Neutrophil (primary cell): ENCODE measurements around the gene STUB1.

ENCODE experiments used
- H3K27ac ChIP-seq: fragments of 200-600 bp; sonication (generic); 2 replicates; pipeline ENCODE4 v1.5.1; 2016; ENCODE audit warnings: mild to moderate bottlenecking, moderate library complexity
- H3K27me3 ChIP-seq: fragments of 200-600 bp; sonication (generic); 2 replicates; pipeline ENCODE4 v1.6.0; 2016; ENCODE audit warnings: mild to moderate bottlenecking
- H3K36me3 ChIP-seq: fragments of 200-600 bp; sonication (generic); 2 replicates; pipeline ENCODE4 v1.5.1; 2017
- H3K4me1 ChIP-seq, 2 experiments: fragments of 200-600 bp in 1 of 2; sonication (generic) in 1 of 2; 1 replicate in 1 of 2; 2 replicates in 1 of 2; pipeline versions ENCODE4 v1.5.1 to v1.6.1; 2013 to 2016; ENCODE audit warnings: low read depth in 1 of 2, low read length in 1 of 2, mild to moderate bottlenecking in 1 of 2, moderate library complexity in 1 of 2; ENCODE audit not compliant: control insufficient read depth in 1 of 2, insufficient read depth in 1 of 2
- H3K4me3 ChIP-seq, 2 experiments: fragments of 200-600 bp in 1 of 2; sonication (generic) in 1 of 2; 1 replicate in 1 of 2; 2 replicates in 1 of 2; pipeline ENCODE4 v1.5.1; 2013 to 2016; ENCODE audit warnings: low read depth in 1 of 2, low read length in 1 of 2, mild to moderate bottlenecking in 1 of 2, moderate library complexity in 1 of 2
- H3K9me3 ChIP-seq: fragments of 200-600 bp; sonication (generic); 2 replicates; pipeline ENCODE4 v1.5.1; 2016
- TF ChIP-seq, protein P1 (sequence below): fragments of 200-600 bp; sonication (generic); IDR thresholded peaks from 2 replicates; pipeline ENCODE4 v1.5.1; 2016; ENCODE audit warnings: antibody characterized with exemption

The STUB1 gene

DNA sequence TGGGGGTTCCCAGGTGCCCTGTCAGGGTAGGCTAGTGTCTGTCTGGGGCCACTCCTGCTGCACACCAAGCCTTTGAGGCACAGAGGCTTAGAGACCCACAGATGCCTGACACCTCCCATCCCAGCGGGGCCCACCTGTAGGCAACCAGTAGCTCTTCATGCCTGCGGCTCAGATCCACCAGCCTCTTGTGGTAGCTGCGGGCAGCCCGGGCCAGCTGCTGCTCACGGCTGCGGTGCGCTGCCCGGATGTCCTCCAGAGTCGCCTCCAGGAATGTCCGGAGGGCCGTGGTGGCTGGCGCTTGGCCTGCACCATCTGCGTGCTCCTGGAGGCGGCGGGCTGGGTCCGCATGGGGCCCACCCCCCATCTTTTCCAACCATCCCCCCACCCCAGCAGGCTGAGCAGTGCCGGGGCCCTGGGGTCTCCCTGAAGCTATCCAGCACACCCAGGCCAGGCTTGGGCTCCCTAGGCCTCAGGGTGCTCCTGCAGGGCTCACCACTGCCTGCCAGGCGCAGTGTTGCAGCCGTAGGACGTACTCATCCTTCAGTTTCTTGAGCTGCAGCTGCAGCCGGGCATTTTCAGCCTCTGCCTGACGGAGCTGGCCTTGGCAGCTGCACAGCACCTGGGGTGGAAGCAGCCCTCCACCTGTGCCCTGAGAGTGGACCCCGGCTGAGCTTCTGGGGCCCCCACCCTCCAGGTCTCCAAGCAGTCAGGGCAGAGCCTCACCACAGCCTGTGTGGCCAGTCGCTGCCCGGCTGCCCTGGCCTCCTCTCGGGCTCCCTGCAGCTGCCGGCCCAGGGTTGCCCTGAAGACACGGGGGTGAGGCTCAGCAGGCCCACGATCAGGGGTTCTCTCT, 44.2 kb downstream of the STUB1 start:
- H3K4me3 ChIP-seq, result no peak overlapping the region
- peaks cover 27 to 48% of the 10 kb centered on the region in 2 experiments for H3K4me1 ChIP-seq
- no peak overlapping the region for H3K27ac ChIP-seq
- TF ChIP-seq, protein P1, sequence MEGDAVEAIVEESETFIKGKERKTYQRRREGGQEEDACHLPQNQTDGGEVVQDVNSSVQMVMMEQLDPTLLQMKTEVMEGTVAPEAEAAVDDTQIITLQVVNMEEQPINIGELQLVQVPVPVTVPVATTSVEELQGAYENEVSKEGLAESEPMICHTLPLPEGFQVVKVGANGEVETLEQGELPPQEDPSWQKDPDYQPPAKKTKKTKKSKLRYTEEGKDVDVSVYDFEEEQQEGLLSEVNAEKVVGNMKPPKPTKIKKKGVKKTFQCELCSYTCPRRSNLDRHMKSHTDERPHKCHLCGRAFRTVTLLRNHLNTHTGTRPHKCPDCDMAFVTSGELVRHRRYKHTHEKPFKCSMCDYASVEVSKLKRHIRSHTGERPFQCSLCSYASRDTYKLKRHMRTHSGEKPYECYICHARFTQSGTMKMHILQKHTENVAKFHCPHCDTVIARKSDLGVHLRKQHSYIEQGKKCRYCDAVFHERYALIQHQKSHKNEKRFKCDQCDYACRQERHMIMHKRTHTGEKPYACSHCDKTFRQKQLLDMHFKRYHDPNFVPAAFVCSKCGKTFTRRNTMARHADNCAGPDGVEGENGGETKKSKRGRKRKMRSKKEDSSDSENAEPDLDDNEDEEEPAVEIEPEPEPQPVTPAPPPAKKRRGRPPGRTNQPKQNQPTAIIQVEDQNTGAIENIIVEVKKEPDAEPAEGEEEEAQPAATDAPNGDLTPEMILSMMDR, result no peak
- H3K9me3 ChIP-seq, result no peaks in the 10 kb centered on the region
- no peaks in the 10 kb centered on the region for H3K36me3 ChIP-seq
- peaks cover 68% of the 10 kb centered on the region for H3K27me3 ChIP-seq

DNA sequence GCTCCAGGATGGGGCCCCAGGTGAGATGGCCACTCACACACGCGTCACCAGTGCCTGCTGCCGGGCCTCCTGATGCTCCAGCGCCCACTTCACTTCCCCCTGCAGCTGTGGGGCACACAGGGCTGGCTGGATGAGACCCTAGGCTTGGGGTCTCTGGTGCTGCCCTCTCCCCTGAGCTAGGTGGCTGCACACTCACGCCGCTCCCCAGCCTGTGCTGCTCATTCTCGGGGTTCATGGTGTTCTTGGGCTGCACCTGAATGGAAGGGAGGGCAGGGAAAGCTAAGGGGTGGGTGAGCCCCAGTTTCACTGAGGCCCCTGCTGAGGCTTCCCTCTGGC, 44.8 kb downstream of the STUB1 start:
- Histone ChIP-seq H3K4me3 (no peak overlapping the region), H3K4me1 (peaks cover 25 to 46% of the 10 kb centered on the region in 2 experiments), H3K9me3 (no peaks in the 10 kb centered on the region), H3K36me3 (peaks cover 1% of the 10 kb centered on the region), H3K27me3 (peaks cover 67% of the 10 kb centered on the region), H3K27ac (no peak overlapping the region)
- TF ChIP-seq, protein P1, result no peak

DNA sequence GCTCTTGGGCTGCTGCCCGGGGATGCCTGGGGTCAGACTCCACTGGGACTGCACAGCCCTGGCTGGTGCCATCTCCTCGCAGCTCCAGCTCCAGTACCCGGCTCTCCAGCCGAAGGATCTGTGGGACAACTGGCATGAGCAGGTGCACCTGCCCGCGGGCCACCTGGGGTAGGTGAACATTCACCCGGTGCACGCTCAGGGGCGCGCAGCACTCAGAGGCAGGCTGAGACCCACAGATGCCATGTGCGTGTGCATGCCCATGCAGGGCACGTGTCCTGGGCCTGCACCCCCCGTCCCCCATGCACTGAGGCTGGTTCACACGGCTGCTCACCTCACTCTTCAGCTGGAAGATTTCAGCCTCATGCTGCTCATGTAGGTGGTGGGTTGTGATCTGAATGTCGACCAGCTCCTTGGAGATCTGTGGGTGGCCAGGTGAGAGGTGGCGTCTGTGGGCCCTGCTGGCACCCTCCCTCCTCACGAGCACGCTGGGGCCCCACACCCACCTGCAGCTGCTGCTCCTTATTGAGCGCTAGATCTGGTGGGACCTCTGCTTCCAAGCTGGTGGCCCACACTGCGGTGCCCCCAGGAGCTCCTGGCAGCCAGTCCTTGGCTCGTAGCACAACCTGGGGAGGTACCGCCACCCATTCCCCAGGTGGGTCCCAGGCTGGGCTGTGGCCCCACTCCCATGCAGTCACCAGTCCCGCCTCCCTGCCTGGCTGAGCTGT, 45.4 kb downstream of the STUB1 start:
- Histone ChIP-seq H3K4me1 (peaks cover 18 to 39% of the 10 kb centered on the region in 2 experiments), H3K9me3 (no peaks in the 10 kb centered on the region), H3K36me3 (peaks cover 8% of the 10 kb centered on the region), H3K27ac (no peak overlapping the region), H3K27me3 (peaks cover 61% of the 10 kb centered on the region), H3K4me3 (no peak overlapping the region)
- TF ChIP-seq, protein P1, result no peak

DNA sequence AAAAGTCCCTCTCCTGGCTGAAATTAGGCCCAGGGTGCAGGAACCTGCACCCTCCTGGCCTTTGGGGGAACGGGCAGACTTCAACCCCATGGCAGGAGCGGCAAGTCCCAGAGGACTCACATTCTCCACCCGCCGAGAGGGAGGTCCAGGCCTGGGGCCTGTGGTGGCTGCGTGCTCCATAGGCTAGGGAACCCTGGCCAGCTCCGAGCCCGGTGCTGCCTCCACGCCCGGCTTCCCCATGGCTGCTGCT, 45.9 kb downstream of the STUB1 start:
- peaks cover 15 to 35% of the 10 kb centered on the region in 2 experiments for H3K4me1 ChIP-seq
- H3K27me3 ChIP-seq, result peaks cover 61% of the 10 kb centered on the region
- TF ChIP-seq, protein P1, result no peak
- H3K36me3 ChIP-seq, result peaks cover 12% of the 10 kb centered on the region
- H3K27ac ChIP-seq, result no peak overlapping the region
- no peak overlapping the region for H3K4me3 ChIP-seq
- H3K9me3 ChIP-seq, result no peaks in the 10 kb centered on the region

DNA sequence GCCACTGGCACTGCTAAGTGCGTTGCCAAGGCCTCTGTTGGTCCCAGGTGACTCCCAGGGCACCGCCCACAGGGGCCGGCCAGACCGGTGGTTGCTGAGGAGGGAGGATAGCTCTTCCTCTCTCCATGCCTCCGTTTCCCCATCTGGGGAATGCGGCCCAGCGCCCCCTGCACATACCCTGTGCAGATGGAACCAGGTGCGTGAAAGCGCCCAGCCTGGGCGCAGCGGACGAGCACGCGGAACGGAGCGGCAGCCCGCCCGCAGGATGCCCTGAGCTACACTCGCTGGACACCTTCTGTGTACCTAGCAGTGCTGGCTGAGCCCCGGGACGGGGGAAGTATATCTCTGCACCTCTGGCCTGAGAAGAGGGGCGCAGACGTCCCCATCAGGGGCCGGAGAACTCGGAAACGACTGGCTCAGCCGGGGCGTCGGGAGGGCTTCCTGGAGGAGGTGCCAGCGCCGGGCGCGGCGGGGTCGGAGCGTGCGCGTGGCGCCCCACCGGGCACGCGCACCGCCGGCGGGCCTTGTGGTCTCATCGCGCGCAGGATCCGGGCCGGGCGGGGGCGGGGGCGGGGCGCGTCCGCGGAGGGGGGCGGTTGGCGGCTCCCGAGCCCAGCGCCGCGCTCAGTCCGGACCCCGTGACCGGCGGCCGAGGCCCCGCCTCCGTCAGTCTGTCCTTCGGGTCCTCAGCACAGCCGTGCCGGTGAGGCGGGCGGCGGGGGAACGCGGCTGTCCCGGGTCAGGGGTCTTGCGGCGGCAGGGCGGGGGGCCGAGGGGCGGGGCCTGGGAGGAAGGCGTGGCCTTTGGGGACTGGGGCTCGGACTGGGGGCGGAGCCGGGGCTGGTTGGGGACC, 46.5 kb downstream of the STUB1 start, which contains the start of the genes CCDC78 and HAGHL:
Gene CCDC78, minus strand, starts transcription at position 6 of the 853 bp plus-strand sequence. CDS start 76 bp downstream, outside the sequence.
Gene HAGHL, plus strand, starts transcription at position 669 of the 853 bp plus-strand sequence. CDS start 404 bp downstream, outside the sequence.
- Histone ChIP-seq H3K27me3 (peaks cover 61% of the 10 kb centered on the region), H3K9me3 (no peaks in the 10 kb centered on the region), H3K4me1 (peaks cover 10 to 30% of the 10 kb centered on the region in 2 experiments), H3K36me3 (peaks cover 18% of the 10 kb centered on the region), H3K4me3 (peak within 1 kb of the TSS; percentile 35 to 53), H3K27ac (no peak within 1 kb of the TSS)
- TF ChIP-seq, protein P1, result no peak
